GM12874 (cell line): Measurements from ENCODE around the gene SLC25A23.
A peak's percentile ranks its signal among the peaks of the same experiment; 100 is the strongest.

Experiments
- TF ChIP-seq, protein P1 (sequence below): IDR thresholded peaks from 2 replicates; pipeline ENCODE4 v1.5.1; 2011; ENCODE audit warnings: low read depth, mild to moderate bottlenecking, control low read depth, low read length, moderate library complexity; ENCODE audit not compliant: insufficient read depth

The SLC25A23 gene

DNA sequence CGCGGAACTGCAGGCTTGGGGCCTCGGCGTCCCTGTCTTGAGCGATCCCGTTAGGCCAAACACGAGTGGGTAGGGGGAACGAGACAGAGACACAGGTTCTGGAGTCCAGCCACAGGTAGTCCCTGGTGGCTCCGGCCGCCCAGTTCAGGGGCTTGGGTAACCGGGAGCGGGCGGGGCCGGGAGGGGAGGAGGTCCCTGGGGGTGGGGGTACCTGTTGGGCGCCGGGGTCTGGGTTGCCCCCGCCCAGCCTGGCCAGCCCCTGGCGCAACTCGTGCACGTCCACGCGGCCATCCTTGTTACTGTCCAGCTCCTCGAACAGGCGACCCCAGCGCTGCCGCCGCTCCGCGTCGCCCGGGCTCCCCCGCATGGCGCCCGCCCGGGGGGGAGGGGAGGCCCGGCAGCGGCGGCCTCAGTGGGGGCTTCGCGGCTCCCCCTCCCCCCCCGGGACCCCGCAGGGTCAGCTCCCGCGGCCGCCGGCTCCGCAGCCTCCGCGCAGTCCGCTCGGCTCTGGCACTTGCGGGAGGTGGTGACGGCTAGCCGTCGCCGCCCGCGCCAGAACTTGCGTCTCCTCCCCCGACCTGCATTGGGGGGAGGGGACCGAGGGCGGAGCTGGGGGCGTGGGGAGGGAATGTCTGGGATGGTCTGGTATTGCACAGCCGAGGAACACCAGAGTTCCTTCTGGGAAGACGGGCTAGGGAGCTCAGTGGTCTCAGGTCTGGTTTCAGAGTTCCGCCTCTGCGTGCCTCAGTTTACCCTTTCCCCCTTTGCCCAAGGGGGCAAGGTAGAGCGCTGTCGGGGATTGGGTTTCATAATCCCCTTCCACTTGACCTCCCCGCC, at the start of gene SLC25A23:
Gene SLC25A23 (minus strand): TSS at position 531 of the 837 bp plus-strand sequence. CDS start 164 bp downstream, at position 367.
- TF ChIP-seq, protein P1, sequence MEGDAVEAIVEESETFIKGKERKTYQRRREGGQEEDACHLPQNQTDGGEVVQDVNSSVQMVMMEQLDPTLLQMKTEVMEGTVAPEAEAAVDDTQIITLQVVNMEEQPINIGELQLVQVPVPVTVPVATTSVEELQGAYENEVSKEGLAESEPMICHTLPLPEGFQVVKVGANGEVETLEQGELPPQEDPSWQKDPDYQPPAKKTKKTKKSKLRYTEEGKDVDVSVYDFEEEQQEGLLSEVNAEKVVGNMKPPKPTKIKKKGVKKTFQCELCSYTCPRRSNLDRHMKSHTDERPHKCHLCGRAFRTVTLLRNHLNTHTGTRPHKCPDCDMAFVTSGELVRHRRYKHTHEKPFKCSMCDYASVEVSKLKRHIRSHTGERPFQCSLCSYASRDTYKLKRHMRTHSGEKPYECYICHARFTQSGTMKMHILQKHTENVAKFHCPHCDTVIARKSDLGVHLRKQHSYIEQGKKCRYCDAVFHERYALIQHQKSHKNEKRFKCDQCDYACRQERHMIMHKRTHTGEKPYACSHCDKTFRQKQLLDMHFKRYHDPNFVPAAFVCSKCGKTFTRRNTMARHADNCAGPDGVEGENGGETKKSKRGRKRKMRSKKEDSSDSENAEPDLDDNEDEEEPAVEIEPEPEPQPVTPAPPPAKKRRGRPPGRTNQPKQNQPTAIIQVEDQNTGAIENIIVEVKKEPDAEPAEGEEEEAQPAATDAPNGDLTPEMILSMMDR, result no peak

DNA sequence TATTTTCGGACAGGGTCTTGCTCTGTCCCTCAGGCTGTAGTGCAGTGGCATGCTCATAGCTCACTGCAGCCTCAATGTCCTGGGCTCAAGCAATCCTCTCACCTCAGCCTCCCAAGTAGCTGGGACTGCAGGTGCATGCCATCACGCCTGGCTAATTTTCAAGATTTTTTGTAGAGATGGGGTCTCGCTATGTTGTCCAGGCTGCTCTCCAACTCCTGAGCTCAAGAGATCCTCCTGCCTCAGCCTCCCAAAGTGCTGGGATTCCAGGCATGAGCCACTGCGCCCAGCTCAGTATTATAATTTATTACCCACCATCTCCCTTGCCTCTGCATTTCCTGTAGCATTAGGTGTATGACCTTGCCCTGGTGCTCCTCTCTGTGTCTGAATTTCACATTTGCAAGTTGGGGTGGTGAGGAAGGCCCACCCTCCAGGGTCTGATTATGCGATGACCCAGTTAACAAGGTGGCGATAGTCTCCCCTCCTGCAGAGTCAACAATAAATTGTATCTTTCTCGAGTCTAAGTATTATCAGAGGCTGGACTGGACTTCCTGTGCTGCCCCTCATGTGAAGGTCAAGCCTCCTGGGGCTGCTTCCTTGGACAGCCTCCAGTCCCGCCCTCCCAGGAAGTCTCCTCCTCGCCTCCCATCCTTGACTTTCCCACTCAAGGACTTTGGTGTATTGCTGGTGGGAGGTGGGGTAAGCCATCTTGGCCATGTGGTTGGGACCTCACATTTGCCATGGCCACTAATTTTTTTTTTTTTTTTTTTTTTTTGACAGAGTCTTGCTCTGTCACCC, 44.0 kb upstream of the SLC25A23 start:
- TF ChIP-seq, protein P1, result no peak

DNA sequence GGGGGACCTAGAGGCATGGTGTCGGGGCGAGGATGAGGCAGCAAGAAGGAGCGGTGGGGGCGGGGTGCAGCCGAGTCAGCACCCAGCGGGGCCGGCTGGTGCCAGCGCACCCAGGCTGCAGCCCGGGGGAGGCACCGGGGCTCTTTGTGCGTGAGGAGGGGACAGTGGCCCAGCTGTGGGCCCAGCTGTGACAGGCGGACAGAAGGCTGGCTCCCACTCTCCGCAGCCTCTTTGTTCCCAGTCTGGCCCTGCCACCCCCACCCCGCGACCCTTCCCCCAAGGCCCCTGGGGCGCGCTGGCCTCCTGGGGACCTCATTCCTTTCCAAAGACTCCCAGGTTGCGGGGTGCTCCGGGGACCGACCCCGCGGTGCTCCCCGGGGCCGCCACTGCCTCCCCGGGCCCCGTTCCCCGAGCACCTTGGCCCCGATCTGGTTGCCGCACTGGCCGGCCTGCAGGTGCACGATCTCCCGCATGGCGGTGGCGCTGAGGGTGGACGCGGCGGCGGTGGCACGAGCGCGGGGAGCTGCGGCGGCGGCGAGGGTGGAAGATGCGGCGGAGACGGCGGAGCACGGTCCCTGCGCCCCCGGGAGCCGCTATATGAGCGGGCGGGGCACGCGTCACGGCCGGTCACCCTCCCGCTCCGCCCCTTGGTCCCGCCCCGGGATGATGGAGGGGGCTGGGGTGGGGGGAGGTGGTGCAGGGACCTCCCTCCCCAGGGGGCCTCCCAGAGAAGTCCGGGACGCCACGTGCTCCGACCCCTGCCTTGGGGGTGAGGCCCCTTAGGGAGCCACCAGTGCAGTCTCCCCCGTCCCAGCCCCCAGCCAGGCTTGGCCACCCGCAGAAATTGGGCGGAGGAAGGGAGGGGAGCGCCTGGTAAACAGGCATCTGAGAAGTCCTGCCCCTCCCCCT, 42.4 kb upstream of the SLC25A23 start, which contains the start of gene TUBB4A:
Gene TUBB4A (minus strand): TSS at position 570 of the 909 bp plus-strand sequence. CDS start 97 bp downstream, at position 473.
- TF ChIP-seq, protein P1, result 0 out of 2 replicates have a peak, but pooled peaks have one; percentile 12

DNA sequence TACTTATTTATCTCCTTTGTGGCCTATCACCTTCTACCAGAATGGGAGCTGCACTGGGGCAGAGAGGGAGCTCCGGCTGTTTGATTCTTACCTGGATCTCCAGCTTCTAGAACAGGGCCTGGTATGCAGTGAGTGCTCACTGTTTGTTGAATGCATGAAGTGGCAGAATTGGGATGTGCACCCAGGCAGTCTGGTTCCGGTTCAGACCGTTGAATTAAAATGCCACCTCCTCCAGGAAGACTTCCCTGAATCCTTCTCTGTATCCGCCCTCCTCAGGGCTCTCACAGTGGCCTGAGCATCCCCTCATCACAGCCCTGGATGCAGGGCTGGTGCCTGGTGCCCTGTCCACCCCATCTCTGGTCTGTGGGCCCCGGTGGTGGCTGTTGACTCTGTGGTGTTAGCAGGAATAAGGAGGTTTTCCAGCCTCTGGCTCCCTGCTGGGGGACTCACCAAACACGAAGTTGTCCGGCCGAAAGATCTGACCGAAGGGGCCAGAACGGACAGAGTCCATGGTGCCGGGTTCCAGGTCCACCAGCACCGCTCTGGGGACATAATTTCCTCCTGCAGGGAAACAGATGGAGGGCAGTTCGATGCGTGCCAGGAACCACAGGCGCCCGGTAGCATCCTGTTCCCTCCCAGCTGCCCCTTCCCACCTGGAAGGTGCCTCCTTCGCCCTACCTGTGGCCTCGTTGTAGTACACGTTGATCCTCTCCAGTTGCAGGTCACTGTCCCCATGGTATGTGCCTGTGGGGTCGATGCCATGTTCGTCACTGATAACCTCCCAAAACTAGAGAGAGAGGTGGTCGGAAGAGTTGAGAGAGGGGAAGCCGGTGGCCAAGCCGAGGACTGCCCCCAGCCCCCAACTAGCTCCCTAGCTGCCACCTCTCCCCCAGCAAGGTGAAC, 41.5 kb upstream of the SLC25A23 start:
- TF ChIP-seq, protein P1, result no peak

DNA sequence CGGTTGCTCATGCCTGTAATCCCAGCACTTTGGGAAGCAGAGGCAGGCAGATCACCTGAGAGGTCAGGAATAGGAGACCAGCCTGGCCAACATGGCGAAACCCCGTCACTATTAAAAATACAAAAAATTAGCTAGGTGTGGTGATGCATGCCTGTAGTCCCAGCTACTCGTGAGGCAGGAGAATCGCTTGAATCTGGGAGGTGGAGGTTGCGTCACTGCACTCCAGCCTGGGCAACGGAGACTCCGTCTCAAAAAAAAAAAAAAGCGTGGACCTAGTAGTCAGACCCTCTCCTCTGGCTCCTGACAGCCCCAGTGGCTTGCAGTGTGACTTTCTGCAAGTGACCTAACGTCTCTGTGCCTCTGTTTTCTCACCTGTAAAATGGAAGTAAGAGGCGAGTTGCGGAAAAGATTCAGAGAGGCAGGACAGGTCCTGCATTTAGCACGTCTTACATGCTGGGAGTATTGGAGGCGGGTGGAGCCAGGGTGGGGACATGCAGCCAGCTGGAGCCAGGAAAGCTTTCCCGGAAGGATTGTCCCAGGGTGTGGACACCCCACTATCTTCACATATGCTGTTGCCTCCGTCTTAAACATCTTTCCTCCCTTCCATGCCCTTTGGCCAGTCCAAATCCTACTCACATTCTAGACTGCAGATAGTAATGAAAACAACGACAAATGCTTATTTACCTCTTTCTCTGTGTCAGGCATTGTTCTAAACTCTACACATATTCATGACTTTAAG, 39.6 kb upstream of the SLC25A23 start:
- TF ChIP-seq, protein P1, result no peak
